Measurements from ENCODE around the gene CD63.

The CD63 gene

DNA sequence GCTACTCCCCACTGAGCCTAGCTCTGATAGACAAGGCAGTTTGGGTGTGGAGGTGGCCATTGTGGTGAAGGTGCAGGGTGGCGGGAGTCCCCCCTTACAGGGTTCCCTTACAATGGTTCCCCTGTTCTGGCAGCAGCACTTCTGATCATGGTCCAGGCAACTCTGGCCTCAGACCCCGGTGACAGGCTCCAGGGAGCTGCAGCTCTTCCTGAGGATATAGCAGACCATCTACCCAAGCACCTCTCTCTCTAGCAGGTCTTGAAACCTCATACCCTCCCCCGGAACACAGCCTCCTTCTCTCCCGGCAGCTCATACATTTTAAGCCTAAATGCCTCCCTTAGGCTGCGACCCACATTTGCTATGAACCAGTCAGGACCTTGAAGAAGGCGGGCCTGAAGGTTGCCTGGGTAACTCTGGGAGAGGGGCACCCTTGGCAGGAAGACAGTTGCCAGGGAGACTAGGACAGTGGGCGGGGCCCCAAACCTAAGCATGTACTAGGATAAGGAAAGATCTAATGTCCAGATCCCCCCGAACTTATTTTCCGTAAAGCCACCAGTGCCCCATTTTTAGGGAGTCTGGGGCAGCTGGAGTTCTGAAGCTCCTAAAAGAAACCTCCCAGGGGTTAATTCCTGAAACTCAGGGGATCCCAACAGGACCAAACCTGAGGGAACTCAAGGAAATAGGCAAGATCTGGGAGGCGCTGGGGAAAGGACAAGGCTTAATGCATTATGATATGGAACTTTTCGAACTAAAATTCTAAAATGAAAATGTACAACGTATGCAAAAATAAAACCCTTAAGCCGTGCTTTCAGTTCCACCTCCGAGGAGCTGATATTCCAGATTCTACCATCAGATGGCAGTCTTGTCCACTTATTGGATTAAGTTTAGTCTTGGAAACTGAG is 9.6 kb upstream of the CD63 start:
- TF ChIP-seq, protein P1, sequence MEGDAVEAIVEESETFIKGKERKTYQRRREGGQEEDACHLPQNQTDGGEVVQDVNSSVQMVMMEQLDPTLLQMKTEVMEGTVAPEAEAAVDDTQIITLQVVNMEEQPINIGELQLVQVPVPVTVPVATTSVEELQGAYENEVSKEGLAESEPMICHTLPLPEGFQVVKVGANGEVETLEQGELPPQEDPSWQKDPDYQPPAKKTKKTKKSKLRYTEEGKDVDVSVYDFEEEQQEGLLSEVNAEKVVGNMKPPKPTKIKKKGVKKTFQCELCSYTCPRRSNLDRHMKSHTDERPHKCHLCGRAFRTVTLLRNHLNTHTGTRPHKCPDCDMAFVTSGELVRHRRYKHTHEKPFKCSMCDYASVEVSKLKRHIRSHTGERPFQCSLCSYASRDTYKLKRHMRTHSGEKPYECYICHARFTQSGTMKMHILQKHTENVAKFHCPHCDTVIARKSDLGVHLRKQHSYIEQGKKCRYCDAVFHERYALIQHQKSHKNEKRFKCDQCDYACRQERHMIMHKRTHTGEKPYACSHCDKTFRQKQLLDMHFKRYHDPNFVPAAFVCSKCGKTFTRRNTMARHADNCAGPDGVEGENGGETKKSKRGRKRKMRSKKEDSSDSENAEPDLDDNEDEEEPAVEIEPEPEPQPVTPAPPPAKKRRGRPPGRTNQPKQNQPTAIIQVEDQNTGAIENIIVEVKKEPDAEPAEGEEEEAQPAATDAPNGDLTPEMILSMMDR (IDR thresholded peaks at IDR 0.05; ENCODE audit: low read depth, low read length): peak; percentile 69
- no peak for DNase-seq (ENCODE audit: extremely low read depth, low read depth)

- TF ChIP-seq, protein P1 (IDR thresholded peaks at IDR 0.05; ENCODE audit: low read depth, low read length): no peak
- no peak for DNase-seq (ENCODE audit: extremely low read depth, low read depth)
Observed at GRCh38 chr12:55737581-55738122, 8.8 kb upstream of the CD63 start.

DNA sequence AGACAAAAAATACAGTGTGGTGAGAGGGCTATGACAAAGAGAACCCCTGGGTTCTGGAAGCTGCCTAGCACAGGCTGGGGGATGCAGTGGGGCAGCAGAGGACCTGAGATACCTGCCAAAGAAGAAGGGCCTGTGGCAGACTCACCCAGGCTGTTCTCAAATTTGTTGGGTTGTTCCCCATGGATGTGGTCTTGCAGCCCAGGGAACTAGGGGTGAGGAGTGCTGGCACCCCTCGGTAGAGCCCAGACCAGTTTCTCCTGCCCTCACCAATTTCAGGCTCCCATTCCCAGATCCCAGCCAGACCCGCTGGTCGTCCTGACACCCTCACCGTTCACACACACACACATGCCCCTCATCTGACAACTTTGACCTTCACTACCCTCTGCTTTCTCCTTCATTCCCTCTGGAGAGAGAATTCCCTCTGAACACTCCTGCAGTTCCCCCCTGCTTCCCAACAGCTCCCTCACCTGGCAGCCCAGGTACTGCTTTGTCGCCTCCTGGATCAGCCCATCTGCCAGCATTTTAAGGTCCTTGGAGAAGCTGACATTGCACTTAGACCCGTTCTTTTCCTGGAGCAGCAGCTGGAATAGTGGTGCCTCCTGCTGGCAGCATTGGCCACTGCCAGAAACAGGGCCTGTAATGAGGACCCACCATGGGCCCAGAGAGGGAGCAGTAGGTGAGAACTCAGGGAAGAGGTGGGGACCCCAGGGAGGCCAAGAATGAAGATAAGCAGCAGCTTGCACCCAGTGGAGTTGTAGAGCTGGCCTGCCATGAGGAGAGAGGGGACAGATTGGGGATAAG is 8.2 kb upstream of the CD63 start:
- no peak for DNase-seq (ENCODE audit: extremely low read depth, low read depth)
- TF ChIP-seq, protein P1 (IDR thresholded peaks at IDR 0.05; ENCODE audit: low read depth, low read length): peak; percentile 91

DNA sequence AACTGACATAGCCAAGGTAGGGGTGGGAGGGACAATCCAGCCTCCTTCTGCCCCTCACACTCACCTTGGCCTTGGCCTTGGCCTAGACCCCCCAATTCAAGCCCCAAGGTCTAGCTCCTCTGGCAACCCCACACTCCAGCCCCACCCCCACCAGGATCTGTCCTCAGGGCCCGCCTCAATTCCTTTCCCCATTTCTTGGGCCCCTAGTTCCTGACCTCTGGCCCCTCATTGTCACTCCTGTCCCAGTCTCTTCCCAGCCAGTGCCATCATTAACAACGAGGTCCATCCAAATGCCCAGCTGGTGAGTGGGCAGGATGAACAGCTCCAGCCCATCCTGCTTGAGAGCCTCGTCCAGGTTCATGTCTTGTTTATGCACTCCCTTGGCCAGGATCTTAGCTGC is 7.3 kb upstream of the CD63 start:
- TF ChIP-seq, protein P1 (IDR thresholded peaks at IDR 0.05; ENCODE audit: low read depth, low read length): no peak
- no peak for DNase-seq (ENCODE audit: extremely low read depth, low read depth)

- DNase-seq (ENCODE audit: extremely low read depth, low read depth): no peak
- TF ChIP-seq, protein P1 (IDR thresholded peaks at IDR 0.05; ENCODE audit: low read depth, low read length): no peak
Observed at GRCh38 chr12:55734595-55734994, 5.8 kb upstream of the CD63 start.

- DNase-seq (ENCODE audit: extremely low read depth, low read depth): no peak
- TF ChIP-seq, protein P1 (IDR thresholded peaks at IDR 0.05; ENCODE audit: low read depth, low read length): no peak
Observed at GRCh38 chr12:55733858-55734257, 5.0 kb upstream of the CD63 start.
